ENCODE measurements around the gene SLC7A9. TPM values are rescaled to one million over a fixed set of nuclear protein-coding genes. Genes with fewer than 3 reads are reported as not detected.

Gene SLC7A9
- total RNA-seq, 1 donor from 2014 or later: 0.78 TPM

GRCh38 chr19:32824916-32825608, 44.5 kb downstream of the SLC7A9 start:
- no peak overlapping the region for H3K27ac Mint-ChIP-seq (ENCODE audit: unreplicated experiment)
- H3K9me3 Mint-ChIP-seq (ENCODE audit: unreplicated experiment): no peaks in the 10 kb centered on the region
- no peak overlapping the region for H3K4me3 Mint-ChIP-seq (ENCODE audit: unreplicated experiment)
- no peak for DNase-seq (ENCODE audit: extremely low spot score, unreplicated experiment)
- TF ChIP-seq, protein P1, sequence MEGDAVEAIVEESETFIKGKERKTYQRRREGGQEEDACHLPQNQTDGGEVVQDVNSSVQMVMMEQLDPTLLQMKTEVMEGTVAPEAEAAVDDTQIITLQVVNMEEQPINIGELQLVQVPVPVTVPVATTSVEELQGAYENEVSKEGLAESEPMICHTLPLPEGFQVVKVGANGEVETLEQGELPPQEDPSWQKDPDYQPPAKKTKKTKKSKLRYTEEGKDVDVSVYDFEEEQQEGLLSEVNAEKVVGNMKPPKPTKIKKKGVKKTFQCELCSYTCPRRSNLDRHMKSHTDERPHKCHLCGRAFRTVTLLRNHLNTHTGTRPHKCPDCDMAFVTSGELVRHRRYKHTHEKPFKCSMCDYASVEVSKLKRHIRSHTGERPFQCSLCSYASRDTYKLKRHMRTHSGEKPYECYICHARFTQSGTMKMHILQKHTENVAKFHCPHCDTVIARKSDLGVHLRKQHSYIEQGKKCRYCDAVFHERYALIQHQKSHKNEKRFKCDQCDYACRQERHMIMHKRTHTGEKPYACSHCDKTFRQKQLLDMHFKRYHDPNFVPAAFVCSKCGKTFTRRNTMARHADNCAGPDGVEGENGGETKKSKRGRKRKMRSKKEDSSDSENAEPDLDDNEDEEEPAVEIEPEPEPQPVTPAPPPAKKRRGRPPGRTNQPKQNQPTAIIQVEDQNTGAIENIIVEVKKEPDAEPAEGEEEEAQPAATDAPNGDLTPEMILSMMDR (IDR thresholded peaks at IDR 0.05): no peak
- H3K4me1 Mint-ChIP-seq (ENCODE audit: unreplicated experiment): no peaks in the 10 kb centered on the region
- no peaks in the 10 kb centered on the region for H3K36me3 Mint-ChIP-seq (ENCODE audit: unreplicated experiment)
- H3K27me3 Mint-ChIP-seq (ENCODE audit: unreplicated experiment): no peaks in the 10 kb centered on the region

DNA sequence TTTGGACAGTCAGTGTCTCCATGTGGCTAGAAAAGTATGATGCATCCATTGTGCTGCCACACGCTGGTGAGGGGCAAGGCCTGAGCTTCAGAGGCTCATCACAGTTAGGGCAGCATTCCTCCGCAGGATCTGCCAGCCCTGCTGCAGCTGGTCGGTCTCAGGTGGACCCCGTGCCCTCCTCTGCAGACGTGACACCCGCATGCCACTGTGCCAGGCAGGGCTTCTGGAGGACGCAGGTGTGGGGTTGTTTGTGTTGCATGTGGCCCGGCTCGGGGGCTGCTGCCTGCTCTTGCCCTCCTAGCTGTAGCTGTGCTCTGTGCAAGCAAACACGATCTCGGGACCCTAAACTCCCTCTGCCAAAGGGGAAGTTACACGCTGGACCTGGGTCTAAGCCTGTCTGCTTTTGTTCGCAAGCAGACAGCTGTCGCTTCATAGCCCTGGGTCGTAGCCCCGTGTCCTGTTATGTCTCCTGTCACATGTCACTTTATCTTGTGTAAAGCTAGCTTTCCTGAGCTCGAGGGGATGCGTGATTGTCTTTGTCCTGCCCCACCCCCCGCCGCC, 45.3 kb downstream of the SLC7A9 start:
- no peak overlapping the region for H3K27ac Mint-ChIP-seq (ENCODE audit: unreplicated experiment)
- H3K9me3 Mint-ChIP-seq (ENCODE audit: unreplicated experiment): no peaks in the 10 kb centered on the region
- no peaks in the 10 kb centered on the region for H3K4me1 Mint-ChIP-seq (ENCODE audit: unreplicated experiment)
- no peaks in the 10 kb centered on the region for H3K36me3 Mint-ChIP-seq (ENCODE audit: unreplicated experiment)
- no peak overlapping the region for H3K4me3 Mint-ChIP-seq (ENCODE audit: unreplicated experiment)
- H3K27me3 Mint-ChIP-seq (ENCODE audit: unreplicated experiment): peaks cover 6% of the 10 kb centered on the region
- no peak for DNase-seq (ENCODE audit: extremely low spot score, unreplicated experiment)
- TF ChIP-seq, protein P1 (IDR thresholded peaks at IDR 0.05): no peak

- Mint-ChIP-seq H3K27me3 (ENCODE audit: unreplicated experiment) (peaks cover 6% of the 10 kb centered on the region), H3K36me3 (ENCODE audit: unreplicated experiment) (no peaks in the 10 kb centered on the region), H3K9me3 (ENCODE audit: unreplicated experiment) (no peaks in the 10 kb centered on the region), H3K4me1 (ENCODE audit: unreplicated experiment) (no peaks in the 10 kb centered on the region), H3K4me3 (ENCODE audit: unreplicated experiment) (no peak overlapping the region), H3K27ac (ENCODE audit: unreplicated experiment) (no peak overlapping the region)
- TF ChIP-seq, protein P1 (IDR thresholded peaks at IDR 0.05): no peak
- DNase-seq (ENCODE audit: extremely low spot score, unreplicated experiment): no peak
Measured at GRCh38 chr19:32823747-32824102, 45.8 kb downstream of the SLC7A9 start.

DNA sequence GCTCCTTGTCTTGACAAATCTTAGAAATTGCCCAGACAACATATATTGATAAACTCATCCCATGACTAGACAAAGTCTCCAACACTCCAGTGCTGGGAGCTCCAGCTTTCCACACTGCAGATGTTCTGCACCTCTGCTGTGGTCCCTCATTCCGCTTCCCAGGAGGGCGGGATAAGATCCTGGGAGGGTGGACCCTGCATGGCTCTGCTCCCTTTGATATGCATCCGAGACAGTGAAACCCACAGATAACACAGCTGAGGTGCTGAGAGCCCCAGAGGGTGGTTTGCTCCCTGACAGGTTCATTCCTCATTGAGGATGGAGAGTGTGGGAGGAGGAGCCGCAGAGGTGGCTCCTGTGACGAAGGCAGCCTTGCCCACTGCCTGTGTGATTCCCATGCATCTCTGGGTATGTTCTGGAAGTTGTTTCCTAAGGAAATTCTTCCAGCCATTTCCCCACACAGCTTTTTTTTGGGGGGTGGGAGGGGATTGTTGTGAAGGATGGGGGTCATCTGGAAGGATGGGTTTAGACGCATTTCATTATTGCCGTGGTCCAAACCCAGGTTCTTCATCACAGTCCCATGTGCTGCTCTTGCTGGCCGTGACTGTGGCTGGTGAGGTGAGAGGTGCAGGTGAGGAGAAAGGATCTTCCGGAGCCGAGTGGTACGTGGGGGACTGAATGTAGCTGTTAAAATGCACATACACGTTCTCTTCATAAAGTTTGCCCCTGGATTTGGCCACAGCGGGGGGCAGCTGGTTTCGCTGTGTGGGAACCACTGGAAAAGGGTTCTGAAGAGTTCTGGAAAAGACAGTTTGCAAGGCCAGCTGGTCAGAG, 46.4 kb downstream of the SLC7A9 start:
- no peaks in the 10 kb centered on the region for H3K36me3 Mint-ChIP-seq (ENCODE audit: unreplicated experiment)
- no peak overlapping the region for H3K4me3 Mint-ChIP-seq (ENCODE audit: unreplicated experiment)
- no peak for DNase-seq (ENCODE audit: extremely low spot score, unreplicated experiment)
- no peaks in the 10 kb centered on the region for H3K4me1 Mint-ChIP-seq (ENCODE audit: unreplicated experiment)
- no peak overlapping the region for H3K27ac Mint-ChIP-seq (ENCODE audit: unreplicated experiment)
- no peaks in the 10 kb centered on the region for H3K9me3 Mint-ChIP-seq (ENCODE audit: unreplicated experiment)
- H3K27me3 Mint-ChIP-seq (ENCODE audit: unreplicated experiment): peaks cover 6% of the 10 kb centered on the region
- TF ChIP-seq, protein P1 (IDR thresholded peaks at IDR 0.05): no peak
